Keratinocyte (primary cell): ENCODE data around the gene PSMC1. TPM values are rescaled to one million over a fixed set of nuclear protein-coding genes. Genes with fewer than 3 reads are reported as not detected.

Experiments
- DNase-seq: peaks from one replicate; pipeline ENCODE4 v3.0.0-alpha.2; 2011; ENCODE audit warnings: low read depth, missing footprints, low spot score
- FAIRE-seq: peaks from 2 replicates; lab custom pipeline; 2011; peaks lifted over from hg19 to GRCh38; lab: Jason Lieb, UNC
- H2AFZ ChIP-seq: 2 replicates; pipeline ENCODE4 v1.6.0; 2012; ENCODE audit warnings: low read length, control low read depth, inconsistent platforms; ENCODE audit not compliant: control insufficient read depth
- H3K27ac ChIP-seq: 2 replicates; pipeline ENCODE4 v1.5.1; 2011; ENCODE audit warnings: low read length; ENCODE audit not compliant: control insufficient read depth, insufficient read depth
- H3K27me3 ChIP-seq: 3 replicates; pipeline ENCODE4 v1.6.0; 2011; ENCODE audit warnings: low read length; ENCODE audit not compliant: control insufficient read depth, insufficient read depth; ENCODE audit errors: extremely low read depth
- H3K36me3 ChIP-seq, 2 experiments: 2 replicates in 1 of 2; 3 replicates in 1 of 2; pipeline ENCODE4 v1.5.1; 2011; ENCODE audit warnings: low read length in 2 of 2, mild to moderate bottlenecking in 1 of 2; ENCODE audit not compliant: control insufficient read depth in 2 of 2, insufficient read depth in 2 of 2; ENCODE audit errors: extremely low read depth in 1 of 2
- H3K4me1 ChIP-seq: 3 replicates; pipeline ENCODE4 v1.5.1; 2011; ENCODE audit warnings: low read length; ENCODE audit not compliant: control insufficient read depth, insufficient read depth; ENCODE audit errors: extremely low read depth
- H3K4me2 ChIP-seq: 3 replicates; pipeline ENCODE4 v1.6.0; 2011; ENCODE audit warnings: low read depth, low read length; ENCODE audit not compliant: control insufficient read depth, insufficient read depth; ENCODE audit errors: extremely low read depth
- H3K4me3 ChIP-seq, 3 experiments: fragments of 200-600 bp in 1 of 3; sonication (generic) in 1 of 3; 2 replicates in 2 of 3; 3 replicates in 1 of 3; pipeline ENCODE4 v1.5.1; 2011 to 2016; ENCODE audit warnings: low read length in 3 of 3, mild to moderate bottlenecking in 3 of 3, control low read depth in 2 of 3, inconsistent platforms in 1 of 3, low read depth in 1 of 3, mixed read lengths in 1 of 3, mixed run types in 1 of 3, moderate library complexity in 1 of 3; ENCODE audit not compliant: control insufficient read depth in 2 of 3, insufficient read depth in 2 of 3; ENCODE audit errors: extremely low read depth in 1 of 3
- H3K79me2 ChIP-seq: 2 replicates; pipeline ENCODE4 v1.6.0; 2012; ENCODE audit warnings: low read length; ENCODE audit not compliant: control insufficient read depth, insufficient read depth
- H3K9ac ChIP-seq: 3 replicates; pipeline ENCODE4 v1.6.0; 2011; ENCODE audit warnings: low read length; ENCODE audit not compliant: control insufficient read depth, insufficient read depth; ENCODE audit errors: extremely low read depth
- H3K9me1 ChIP-seq: 3 replicates; pipeline ENCODE4 v1.6.0; 2011; ENCODE audit warnings: low read length; ENCODE audit not compliant: control insufficient read depth, insufficient read depth; ENCODE audit errors: extremely low read depth
- H3K9me3 ChIP-seq: 2 replicates; pipeline ENCODE4 v1.5.1; 2012; ENCODE audit warnings: low read depth, low read length; ENCODE audit not compliant: control insufficient read depth
- H4K20me1 ChIP-seq: 3 replicates; pipeline ENCODE4 v1.6.0; 2011; ENCODE audit warnings: low read length; ENCODE audit not compliant: control insufficient read depth, insufficient read depth; ENCODE audit errors: extremely low read depth
- CTCF ChIP-seq, 3 experiments: IDR thresholded peaks in 1 of 3; conservative IDR thresholded peaks in 1 of 3; optimal IDR thresholded peaks in 1 of 3; 2 replicates in 2 of 3; 3 replicates in 1 of 3; pipeline versions ENCODE3 to v1.5.1; 2011; ENCODE audit warnings: low read length in 3 of 3, mild to moderate bottlenecking in 3 of 3, moderate library complexity in 2 of 3, control low read depth in 1 of 3, inconsistent platforms in 1 of 3; ENCODE audit not compliant: insufficient read depth in 2 of 3; ENCODE audit errors: extremely low read depth in 1 of 3
- EZH2 ChIP-seq: IDR thresholded peaks from one replicate; pipeline ENCODE4 v1.6.1; 2012; ENCODE audit warnings: inconsistent platforms, mild to moderate bottlenecking, low read length, moderate library complexity
- dilution Hi-C: fragments of 300-500 bp; cut with MboI; formaldehyde crosslinking; loops from one replicate; pipeline ENCODE4 v1.7.0; 2020; ENCODE audit warnings: low sequenced_read_pairs; ENCODE audit not compliant: extremely low pct_ligation_motif_present
- polyA plus RNA-seq, 5 experiments: library from polyadenylated mRNA; depleted of rRNA in 3 of 5; stranded (reverse) in 3 of 5; stranded (forward) in 1 of 5; unstranded in 1 of 5; fragments of >200 nt; gene quantifications; 1 replicate in 1 of 5; 2 replicates in 3 of 5; 3 replicates in 1 of 5; pipeline versions ENCODE4 v1.2.1 to v1.2.3, GENCODE V29; 2011 to 2012; ENCODE audit warnings: missing spikeins in 2 of 5, low read depth in 1 of 5, low replicate concordance in 1 of 5

The PSMC1 gene
- polyA plus RNA-seq, 1 donor (not counting 4 experiments of a cell fraction or from before 2014, with no cell fraction given), result 234 TPM

DNA sequence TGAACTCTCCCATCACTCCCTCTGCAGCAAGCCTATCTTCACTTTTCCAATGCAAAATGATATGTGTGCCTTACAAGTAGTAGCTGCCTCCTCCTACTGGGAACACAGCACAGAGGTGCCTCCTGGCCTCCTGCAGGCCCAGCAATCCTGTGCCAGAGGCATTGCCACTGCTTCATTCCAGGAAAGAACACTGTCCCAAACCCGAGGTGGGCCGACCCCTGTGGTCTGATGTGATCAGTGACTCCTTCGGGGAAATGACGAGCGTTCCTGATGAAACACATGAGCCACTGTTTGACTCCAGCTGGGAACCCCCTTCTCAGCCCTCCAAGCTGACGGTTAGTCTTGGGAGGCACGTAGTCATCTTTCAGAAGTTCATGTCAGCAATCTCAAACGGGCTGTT lies 19.5 kb downstream of the PSMC1 start:
- TF ChIP-seq CTCF (optimal IDR thresholded peaks at IDR 0.05 in 1 of 3, IDR thresholded peaks at IDR 0.05 in 1 of 3, conservative IDR thresholded peaks at IDR 0.05 in 1 of 3; ENCODE audit: extremely low read depth in 1 of 3, insufficient read depth in 2 of 3, low read length in 3 of 3) (no peak), EZH2 (no peak)
- dilution Hi-C loops, result no loop called here
- Histone ChIP-seq H3K9me1 (no peaks in the 10 kb centered on the region), H3K4me2 (no peak overlapping the region), H3K36me3 (peaks cover 11 to 24% of the 10 kb centered on the region in 2 experiments), H4K20me1 (no peaks in the 10 kb centered on the region), H3K79me2 (no peaks in the 10 kb centered on the region), H3K9me3 (no peaks in the 10 kb centered on the region), H3K4me3 (no peak overlapping the region), H2AFZ (no peak overlapping the region), H3K9ac (no peak overlapping the region), H3K27me3 (no peaks in the 10 kb centered on the region), H3K27ac (no peak overlapping the region), H3K4me1 (peaks cover 17% of the 10 kb centered on the region)
- FAIRE-seq, result no peak
- no peak for DNase-seq

DNA sequence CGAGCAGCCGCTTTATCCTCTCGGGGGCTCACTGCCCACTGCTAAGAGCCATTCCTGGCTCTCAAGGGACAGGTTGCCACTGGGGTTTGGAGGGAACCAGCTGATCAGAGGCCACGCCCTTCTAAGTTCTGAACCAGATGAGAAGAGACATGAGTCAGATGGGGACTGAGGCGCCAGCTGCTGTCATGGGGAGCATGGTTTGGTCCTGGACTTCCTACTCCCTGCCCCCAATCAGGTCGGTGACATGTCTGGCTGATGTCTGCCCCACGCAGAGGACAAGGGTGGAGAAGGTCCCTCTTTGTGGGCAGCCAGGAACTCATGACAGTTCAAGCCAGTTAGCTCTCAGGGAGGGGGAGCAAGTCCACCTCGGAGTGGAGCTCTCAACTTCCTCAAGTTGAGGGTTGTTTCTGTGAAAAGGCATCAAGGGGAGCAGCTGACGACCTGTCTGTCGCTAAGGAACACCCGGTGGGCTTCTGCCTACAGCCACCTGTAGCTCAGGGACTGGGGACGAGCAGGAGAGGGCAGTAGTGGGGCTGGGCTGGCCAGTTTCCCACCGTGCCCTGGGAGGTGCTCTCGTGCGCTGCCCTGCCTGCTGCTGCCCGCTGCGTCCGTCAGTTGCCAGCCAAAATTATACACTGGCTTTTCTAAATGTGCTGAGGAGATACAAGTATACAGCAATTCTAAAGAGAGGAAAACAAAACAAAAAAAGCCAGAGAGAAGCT lies 20.5 kb downstream of the PSMC1 start:
- Histone ChIP-seq H3K36me3 (peaks cover 11 to 22% of the 10 kb centered on the region in 2 experiments), H3K9me3 (no peaks in the 10 kb centered on the region), H4K20me1 (no peaks in the 10 kb centered on the region), H3K4me3 (no peak overlapping the region), H3K9me1 (no peaks in the 10 kb centered on the region), H3K27me3 (no peaks in the 10 kb centered on the region), H3K79me2 (no peaks in the 10 kb centered on the region), H3K9ac (no peak overlapping the region), H2AFZ (no peak overlapping the region), H3K4me2 (no peak overlapping the region), H3K4me1 (peaks cover 27% of the 10 kb centered on the region), H3K27ac (no peak overlapping the region)
- FAIRE-seq (no peak), DNase-seq (no peak)
- dilution Hi-C loops, result no loop called here
- TF ChIP-seq EZH2 (no peak), CTCF (optimal IDR thresholded peaks at IDR 0.05 in 1 of 3, IDR thresholded peaks at IDR 0.05 in 1 of 3, conservative IDR thresholded peaks at IDR 0.05 in 1 of 3; ENCODE audit: extremely low read depth in 1 of 3, insufficient read depth in 2 of 3, low read length in 3 of 3) (no peak)
